Fibroblast of lung (primary cell): Measurements from ENCODE around the gene FAM136A. TPM values are rescaled to one million over a fixed set of nuclear protein-coding genes. Genes with fewer than 3 reads are reported as not detected.
"Not testable (repeated sequence)": the region's sequence is repeated elsewhere in the genome, so short reads cannot be mapped to it uniquely, and the experiment has no call there.

Experiments
- DNase-seq, 2 donors: peaks; one replicate each; pipeline versions ENCODE4 v3.0.0 to v3.0.0-alpha.2; 2010; ENCODE audit warnings: low read depth in 2 of 2
- H2AFZ ChIP-seq: 2 replicates; pipeline ENCODE4 v1.5.1; 2012; ENCODE audit warnings: low read length, control low read depth, inconsistent platforms
- H3K27ac ChIP-seq: 2 replicates; pipeline ENCODE4 v1.5.1; 2011; ENCODE audit warnings: low read length, control low read depth; ENCODE audit not compliant: insufficient read depth
- H3K27me3 ChIP-seq: 2 replicates; pipeline ENCODE4 v1.5.1; 2011; ENCODE audit warnings: mild to moderate bottlenecking, low read length; ENCODE audit not compliant: control insufficient read depth, insufficient read depth
- H3K36me3 ChIP-seq: 2 replicates; pipeline ENCODE4 v1.5.1; 2011; ENCODE audit warnings: low read length; ENCODE audit not compliant: control insufficient read depth, insufficient read depth
- H3K4me1 ChIP-seq: 2 replicates; pipeline ENCODE4 v1.5.1; 2011; ENCODE audit warnings: low read length; ENCODE audit not compliant: control insufficient read depth, insufficient read depth; ENCODE audit errors: extremely low read depth
- H3K4me2 ChIP-seq: 2 replicates; pipeline ENCODE4 v1.5.1; 2011; ENCODE audit warnings: low read length, control low read depth; ENCODE audit not compliant: insufficient read depth; ENCODE audit errors: extremely low read depth
- H3K4me3 ChIP-seq, 4 experiments: fragments of 200-600 bp in 1 of 4; sonication (generic) in 1 of 4; replicated peaks in 1 of 4; 2 replicates each; pipeline ENCODE4 v1.5.1; 2011 to 2016; ENCODE audit warnings: low read length in 4 of 4, low read depth in 3 of 4, mild to moderate bottlenecking in 3 of 4, control low read depth in 2 of 4, inconsistent platforms in 1 of 4, mixed read lengths in 1 of 4; ENCODE audit not compliant: insufficient read depth in 1 of 4; ENCODE audit errors: control extremely low read depth in 1 of 4
- H3K79me2 ChIP-seq: 2 replicates; pipeline ENCODE4 v1.5.1; 2012; ENCODE audit warnings: mild to moderate bottlenecking, low read length, inconsistent platforms; ENCODE audit not compliant: control insufficient read depth, insufficient read depth
- H3K9ac ChIP-seq: 2 replicates; pipeline ENCODE4 v1.5.1; 2011; ENCODE audit warnings: mild to moderate bottlenecking, low read length, control low read depth; ENCODE audit not compliant: insufficient read depth
- H3K9me3 ChIP-seq: 2 replicates; pipeline ENCODE4 v1.5.1; 2012; ENCODE audit warnings: low read depth, low read length; ENCODE audit not compliant: control insufficient read depth, insufficient read depth
- H4K20me1 ChIP-seq: 2 replicates; pipeline ENCODE4 v1.5.1; 2011; ENCODE audit warnings: low read length; ENCODE audit not compliant: control insufficient read depth, insufficient read depth; ENCODE audit errors: extremely low read depth
- EZH2 ChIP-seq: IDR thresholded peaks from 2 replicates; pipeline ENCODE4 v1.5.1; 2012; ENCODE audit warnings: low read length, control low read depth, mild to moderate bottlenecking; ENCODE audit errors: missing control alignments
- polyA plus RNA-seq, 2 donors: library from polyadenylated mRNA; depleted of rRNA in 1 of 2; stranded (reverse) in 1 of 2; unstranded in 1 of 2; fragments of >200 nt; gene quantifications; 2 replicates each; pipeline ENCODE4 v1.2.1, GENCODE V29; 2011 to 2012; ENCODE audit warnings: missing spikeins in 1 of 2
- total RNA-seq: library from RNA; depleted of rRNA; stranded (reverse); fragments of >200 nt; gene quantifications from 2 replicates; pipeline ENCODE4 v1.2.1, GENCODE V29; 2014
- TF ChIP-seq, protein P1 (sequence below), 2 donors: IDR thresholded peaks in 1 of 2; conservative IDR thresholded peaks in 1 of 2; 1 replicate in 1 of 2; 2 replicates in 1 of 2; pipeline ENCODE4 v1.5.1; 2011 to 2012; ENCODE audit warnings: low read length in 2 of 2, control low read depth in 1 of 2, inconsistent platforms in 1 of 2, low read depth in 1 of 2, mild to moderate bottlenecking in 1 of 2

FAM136A gene
- total and polyA plus RNA-seq, 2 donors (not counting 1 experiment from before 2014, with no cell fraction given) = 15.7 to 31.2 TPM

DNA sequence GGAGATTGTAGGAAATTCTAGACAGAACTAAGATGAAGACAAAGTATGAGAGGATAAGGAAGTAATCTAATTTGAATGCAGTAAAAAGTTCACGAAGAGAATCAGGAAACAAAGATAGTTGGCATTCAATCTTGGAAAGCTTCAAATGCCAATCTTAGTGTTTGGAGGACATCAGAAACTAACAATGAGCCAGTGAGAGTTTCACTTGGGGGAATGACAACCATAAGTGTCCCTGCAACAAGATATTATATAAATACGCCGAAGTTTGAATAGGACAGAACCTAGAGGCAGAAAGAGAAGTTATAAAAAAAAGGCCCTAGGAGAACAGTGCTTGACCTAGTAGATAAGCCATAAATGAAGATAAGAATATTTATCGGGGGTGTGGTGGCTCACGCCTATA, 19.4 kb downstream of the FAM136A start:
- Histone ChIP-seq H3K4me2 (no peak overlapping the region), H3K27ac (no peak overlapping the region), H3K4me3 (no peak overlapping the region), H3K4me1 (no peaks in the 10 kb centered on the region), H3K79me2 (peaks cover 12% of the 10 kb centered on the region), H4K20me1 (no peaks in the 10 kb centered on the region), H3K9me3 (no peaks in the 10 kb centered on the region), H3K36me3 (peaks cover 4% of the 10 kb centered on the region), H3K9ac (no peak overlapping the region), H3K27me3 (no peaks in the 10 kb centered on the region), H2AFZ (no peak overlapping the region)
- TF ChIP-seq EZH2 = no peak
- TF ChIP-seq, protein P1, sequence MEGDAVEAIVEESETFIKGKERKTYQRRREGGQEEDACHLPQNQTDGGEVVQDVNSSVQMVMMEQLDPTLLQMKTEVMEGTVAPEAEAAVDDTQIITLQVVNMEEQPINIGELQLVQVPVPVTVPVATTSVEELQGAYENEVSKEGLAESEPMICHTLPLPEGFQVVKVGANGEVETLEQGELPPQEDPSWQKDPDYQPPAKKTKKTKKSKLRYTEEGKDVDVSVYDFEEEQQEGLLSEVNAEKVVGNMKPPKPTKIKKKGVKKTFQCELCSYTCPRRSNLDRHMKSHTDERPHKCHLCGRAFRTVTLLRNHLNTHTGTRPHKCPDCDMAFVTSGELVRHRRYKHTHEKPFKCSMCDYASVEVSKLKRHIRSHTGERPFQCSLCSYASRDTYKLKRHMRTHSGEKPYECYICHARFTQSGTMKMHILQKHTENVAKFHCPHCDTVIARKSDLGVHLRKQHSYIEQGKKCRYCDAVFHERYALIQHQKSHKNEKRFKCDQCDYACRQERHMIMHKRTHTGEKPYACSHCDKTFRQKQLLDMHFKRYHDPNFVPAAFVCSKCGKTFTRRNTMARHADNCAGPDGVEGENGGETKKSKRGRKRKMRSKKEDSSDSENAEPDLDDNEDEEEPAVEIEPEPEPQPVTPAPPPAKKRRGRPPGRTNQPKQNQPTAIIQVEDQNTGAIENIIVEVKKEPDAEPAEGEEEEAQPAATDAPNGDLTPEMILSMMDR (conservative IDR thresholded peaks at IDR 0.05 in 1 of 2, IDR thresholded peaks at IDR 0.05 in 1 of 2; ENCODE audit: low read depth in 1 of 2, low read length in 2 of 2) = no peak
- no peak for DNase-seq

DNA sequence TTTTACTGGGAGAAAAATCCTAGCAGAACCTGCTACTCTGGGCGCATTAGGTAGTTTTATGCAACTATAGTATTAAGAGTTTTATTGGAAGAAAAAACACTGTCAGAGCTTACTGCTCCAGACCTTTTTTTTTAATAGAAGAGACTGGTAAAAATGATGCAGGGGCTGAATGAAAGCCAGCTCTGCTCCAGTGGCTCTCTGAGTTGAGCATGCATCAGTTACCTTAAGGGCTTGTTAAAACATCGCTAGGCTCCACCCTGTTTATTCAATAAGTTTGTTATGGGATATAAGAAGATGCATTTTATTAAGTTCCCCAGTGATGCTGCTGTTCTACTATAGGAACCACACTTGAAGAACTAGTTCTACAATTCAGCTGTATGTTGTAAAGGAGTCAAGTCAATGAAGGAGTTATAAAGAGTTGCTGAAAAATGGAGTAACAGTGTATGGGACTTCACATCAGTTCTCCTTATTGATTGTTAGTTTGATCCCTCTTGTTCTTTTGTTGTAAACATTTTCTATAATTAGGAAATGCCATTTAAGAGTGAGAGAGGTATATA, 21.5 kb downstream of the FAM136A start:
- TF ChIP-seq, protein P1 (conservative IDR thresholded peaks at IDR 0.05 in 1 of 2, IDR thresholded peaks at IDR 0.05 in 1 of 2; ENCODE audit: low read depth in 1 of 2, low read length in 2 of 2) = no peak
- no peak for TF ChIP-seq EZH2
- Histone ChIP-seq H3K79me2 (peaks cover 9% of the 10 kb centered on the region), H3K27ac (no peak overlapping the region), H3K9me3 (no peaks in the 10 kb centered on the region), H3K4me2 (no peak overlapping the region), H4K20me1 (no peaks in the 10 kb centered on the region), H3K36me3 (peaks cover 5% of the 10 kb centered on the region), H3K9ac (no peak overlapping the region), H2AFZ (no peak overlapping the region), H3K4me3 (no peak overlapping the region), H3K27me3 (no peaks in the 10 kb centered on the region), H3K4me1 (no peaks in the 10 kb centered on the region)
- DNase-seq = no peak

DNA sequence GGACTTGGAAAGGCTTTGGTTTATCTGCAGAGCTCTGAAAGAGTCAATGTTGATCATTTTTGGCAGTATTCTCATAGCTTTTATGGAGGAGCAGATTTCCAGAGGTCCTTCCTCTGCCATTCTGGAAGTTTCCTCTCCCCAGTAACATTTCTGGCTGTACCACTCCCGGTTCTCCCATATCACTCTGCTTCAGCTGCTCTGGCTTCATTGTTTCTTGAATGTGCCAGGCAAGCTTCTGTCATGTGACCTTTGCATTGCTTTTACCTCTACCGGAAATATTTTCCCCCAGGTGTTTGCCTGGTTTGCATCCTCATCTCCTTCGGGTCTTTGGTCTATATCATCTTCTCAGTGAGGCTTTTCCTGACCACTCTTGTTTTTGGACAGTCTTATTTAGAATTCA, 31.5 kb downstream of the FAM136A start:
- Histone ChIP-seq H3K27ac (no peak overlapping the region), H3K9ac (no peak overlapping the region), H3K36me3 (no peaks in the 10 kb centered on the region), H3K9me3 (no peaks in the 10 kb centered on the region), H3K4me1 (no peaks in the 10 kb centered on the region), H3K79me2 (no peaks in the 10 kb centered on the region), H4K20me1 (no peaks in the 10 kb centered on the region), H3K27me3 (no peaks in the 10 kb centered on the region), H2AFZ (no peak overlapping the region), H3K4me3 (no peak overlapping the region), H3K4me2 (no peak overlapping the region)
- TF ChIP-seq EZH2 = no peak
- TF ChIP-seq, protein P1 (conservative IDR thresholded peaks at IDR 0.05 in 1 of 2, IDR thresholded peaks at IDR 0.05 in 1 of 2; ENCODE audit: low read depth in 1 of 2, low read length in 2 of 2) = no peak
- no peak for DNase-seq

DNA sequence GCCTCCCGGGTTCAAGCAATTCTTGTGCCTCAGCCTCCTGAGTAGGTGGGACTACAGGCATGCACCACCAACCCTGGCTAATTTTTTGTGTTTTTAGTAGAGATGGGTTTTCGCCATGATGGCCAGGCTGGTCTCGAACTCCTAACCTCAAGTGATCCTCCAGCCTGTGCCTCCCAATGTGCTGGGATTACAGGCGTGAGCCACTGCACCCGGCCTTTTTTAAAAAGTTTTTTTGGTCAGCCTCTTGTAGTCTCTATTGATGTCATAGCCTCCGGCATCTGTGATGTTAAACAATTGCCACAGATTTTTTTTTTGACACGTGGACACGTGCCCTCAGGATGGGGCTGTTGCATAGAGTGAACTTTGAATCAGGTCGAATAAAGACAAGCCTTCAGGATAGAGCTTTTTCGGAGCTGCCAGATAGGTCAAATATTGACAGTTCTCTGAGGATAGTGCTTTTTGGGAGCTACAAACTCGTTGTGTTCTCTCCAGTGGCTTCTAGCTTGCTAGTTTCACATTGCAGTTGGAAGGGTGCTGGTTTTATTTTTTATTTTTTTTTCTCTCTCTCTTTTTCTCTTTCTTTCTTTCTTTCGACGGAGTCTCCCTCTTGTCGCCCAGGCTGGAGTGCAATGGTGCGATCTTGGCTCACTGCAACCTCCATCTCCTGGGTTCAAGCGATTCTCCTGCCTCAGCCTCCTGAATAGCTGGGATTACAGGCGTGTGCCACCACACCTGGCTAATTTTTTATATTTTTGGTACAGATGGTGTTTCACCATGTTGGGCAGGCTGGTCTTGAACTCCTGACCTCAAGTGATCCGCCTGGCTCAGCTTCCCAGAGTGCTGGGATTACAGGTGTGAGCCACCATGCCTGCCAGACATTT, 32.2 kb downstream of the FAM136A start:
- H3K27me3 ChIP-seq, DNase-seq: not testable (repeated sequence)

More for the DNA sequence above, 32.2 kb downstream of the FAM136A start:
- H3K4me1 ChIP-seq, H3K9me3 ChIP-seq, H4K20me1 ChIP-seq, H3K4me3 ChIP-seq, H3K9ac ChIP-seq, H3K36me3 ChIP-seq, H2AFZ ChIP-seq, H3K4me2 ChIP-seq, H3K79me2 ChIP-seq, H3K27ac ChIP-seq: not testable (repeated sequence)
